ENCODE data around the gene FAM163A.

DNA sequence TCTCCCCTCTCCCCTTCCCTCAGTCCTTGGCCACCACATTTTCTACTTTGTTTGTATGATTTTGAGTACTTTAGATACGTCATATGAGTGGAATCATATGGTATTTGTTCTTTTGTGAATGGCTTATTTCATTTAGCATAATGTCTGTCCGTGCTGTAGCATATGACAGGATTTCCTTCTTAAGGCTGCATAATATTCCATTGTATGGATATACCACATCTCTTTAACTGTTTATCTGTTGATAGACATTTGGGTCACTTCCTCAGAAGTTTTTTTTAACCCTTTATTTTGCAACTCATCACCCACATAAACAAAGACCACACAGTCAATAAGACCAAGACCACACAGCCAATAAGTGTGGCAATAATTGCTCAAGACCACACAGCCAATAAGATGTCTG, 24.9 kb downstream of the FAM163A start:
- TF ChIP-seq EZH2 (IDR thresholded peaks at IDR 0.05; ENCODE audit: low read length, missing control alignments) = no peak
- no peak for TF ChIP-seq CTCF (conservative IDR thresholded peaks at IDR 0.05 in 1 of 2, IDR thresholded peaks at IDR 0.05 in 1 of 2; ENCODE audit: low read depth in 1 of 2, low read length in 2 of 2)

Measured in fibroblast of lung (primary cell).